MCF 10A (cell line): ENCODE data around the gene KCNG4. TPM values are rescaled to one million over a fixed set of nuclear protein-coding genes. Genes with fewer than 3 reads are reported as not detected.

ENCODE experiments used
- BruUV-seq: library from RNA; stranded (reverse); fragments of 400-500 nt; replicated peaks from 2 replicates; lab custom pipeline; 2021; lab: Mats Ljungman, UMichigan
- CTCF ChIA-PET: fragments of 300-600 bp; sonication (Branson Sonifier 250); formaldehyde crosslinking; extraction: SDS; loops from one replicate; lab custom pipeline; 2021; ENCODE audit warnings: antibody characterized with exemption, inconsistent platforms; lab: Yijun Ruan, JAX
- POLR2A ChIA-PET: fragments of 300-600, 350-650 bp; sonication (Branson Sonifier 250); formaldehyde crosslinking; extraction: SDS; loops from one replicate; lab custom pipeline; 2020; ENCODE audit warnings: antibody characterized with exemption, inconsistent platforms; lab: Yijun Ruan, JAX
- DNase-seq: peaks from one replicate; pipeline ENCODE4 v3.0.0-alpha.2; 2018; ENCODE audit not compliant: unreplicated experiment
- H3K27ac Mint-ChIP-seq: one replicate; pipeline ENCODE4 v1.8.0; 2022; ENCODE audit warnings: mild to moderate bottlenecking, low read depth, mixed read lengths; ENCODE audit not compliant: unreplicated experiment
- H3K27me3 Mint-ChIP-seq: one replicate; pipeline ENCODE4 v1.8.0; 2022; ENCODE audit warnings: mixed read lengths; ENCODE audit not compliant: insufficient read depth, unreplicated experiment
- H3K36me3 Mint-ChIP-seq: one replicate; pipeline ENCODE4 v1.8.0; 2022; ENCODE audit warnings: mild to moderate bottlenecking, moderate library complexity, mixed read lengths; ENCODE audit not compliant: insufficient read depth, unreplicated experiment
- H3K4me1 Mint-ChIP-seq: one replicate; pipeline ENCODE4 v1.8.0; 2022; ENCODE audit warnings: mixed read lengths; ENCODE audit not compliant: insufficient read depth, unreplicated experiment
- H3K4me3 Mint-ChIP-seq: one replicate; pipeline ENCODE4 v1.8.0; 2022; ENCODE audit warnings: mild to moderate bottlenecking, moderate library complexity, mixed read lengths; ENCODE audit not compliant: unreplicated experiment
- H3K9me3 Mint-ChIP-seq: one replicate; pipeline ENCODE4 v1.8.0; 2022; ENCODE audit warnings: mixed read lengths; ENCODE audit not compliant: unreplicated experiment
- intact Hi-C: fragments of 100-400 bp; cut with micrococcal nuclease; formaldehyde crosslinking; loops from 2 replicates; pipeline ENCODE4 v1.14.1; 2022
- total RNA-seq: library from RNA; stranded (reverse); gene quantifications from 2 replicates; pipeline ENCODE4 v1.2.3, GENCODE V29; 2022
- TF ChIP-seq, protein P1 (sequence below): fragments of 200-600 bp; IDR thresholded peaks from one replicate; pipeline ENCODE4 v1.8.0; 2022; ENCODE audit warnings: antibody characterized with exemption, mild to moderate bottlenecking; ENCODE audit not compliant: unreplicated experiment

Gene KCNG4
- total RNA-seq, 1 experiment from 2014 or later = not detected

DNA sequence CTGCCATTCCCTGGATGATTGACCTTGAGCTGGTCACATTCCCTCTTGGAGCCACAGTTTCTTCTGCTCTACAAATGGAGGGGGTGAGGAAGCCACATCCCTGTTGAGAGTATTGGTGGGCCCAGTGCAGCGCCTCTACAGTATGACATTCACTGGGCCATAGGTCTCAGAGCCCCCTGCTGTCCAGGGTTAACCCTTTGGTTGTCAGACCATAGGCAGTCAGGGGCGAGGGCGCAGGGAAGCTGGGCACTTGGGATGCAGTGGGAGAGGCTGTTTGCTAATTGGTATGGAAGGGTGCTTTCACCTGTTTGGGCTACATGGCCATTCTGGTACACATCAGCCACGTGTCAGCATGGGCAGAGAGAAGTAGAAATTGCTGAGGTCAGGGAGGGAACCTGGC lies 27.6 kb upstream of the KCNG4 start:
- intact Hi-C loops = no loop called here

DNA sequence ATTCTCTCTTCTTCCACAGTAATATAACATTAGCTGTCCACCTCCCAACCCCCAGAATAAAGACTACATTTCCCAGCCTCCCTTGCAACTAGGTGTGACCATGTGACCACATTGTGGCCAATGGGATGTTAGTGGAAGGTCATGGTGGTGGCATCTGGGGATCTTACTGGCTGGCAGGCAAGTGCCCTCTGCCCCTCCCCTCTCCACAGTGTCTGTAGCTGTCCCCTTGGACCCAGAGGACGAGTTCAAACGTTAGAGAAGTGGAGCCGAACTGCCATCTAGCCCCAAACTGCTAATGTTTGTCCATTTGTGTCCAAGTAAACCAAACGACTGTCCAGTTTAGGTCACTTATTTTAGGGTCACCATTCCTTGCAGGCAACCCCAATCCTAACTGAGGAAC lies 26.6 kb upstream of the KCNG4 start:
- BruUV-seq = no TSS peak
- intact Hi-C loops = no loop called here
- H3K4me3 Mint-ChIP-seq = no peak overlapping the region
- DNase-seq = peak; percentile 67
- POLR2A ChIA-PET = no interaction called here
- TF ChIP-seq, protein P1, sequence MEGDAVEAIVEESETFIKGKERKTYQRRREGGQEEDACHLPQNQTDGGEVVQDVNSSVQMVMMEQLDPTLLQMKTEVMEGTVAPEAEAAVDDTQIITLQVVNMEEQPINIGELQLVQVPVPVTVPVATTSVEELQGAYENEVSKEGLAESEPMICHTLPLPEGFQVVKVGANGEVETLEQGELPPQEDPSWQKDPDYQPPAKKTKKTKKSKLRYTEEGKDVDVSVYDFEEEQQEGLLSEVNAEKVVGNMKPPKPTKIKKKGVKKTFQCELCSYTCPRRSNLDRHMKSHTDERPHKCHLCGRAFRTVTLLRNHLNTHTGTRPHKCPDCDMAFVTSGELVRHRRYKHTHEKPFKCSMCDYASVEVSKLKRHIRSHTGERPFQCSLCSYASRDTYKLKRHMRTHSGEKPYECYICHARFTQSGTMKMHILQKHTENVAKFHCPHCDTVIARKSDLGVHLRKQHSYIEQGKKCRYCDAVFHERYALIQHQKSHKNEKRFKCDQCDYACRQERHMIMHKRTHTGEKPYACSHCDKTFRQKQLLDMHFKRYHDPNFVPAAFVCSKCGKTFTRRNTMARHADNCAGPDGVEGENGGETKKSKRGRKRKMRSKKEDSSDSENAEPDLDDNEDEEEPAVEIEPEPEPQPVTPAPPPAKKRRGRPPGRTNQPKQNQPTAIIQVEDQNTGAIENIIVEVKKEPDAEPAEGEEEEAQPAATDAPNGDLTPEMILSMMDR = no peak
- H3K27me3 Mint-ChIP-seq = no peaks in the 10 kb centered on the region
- no peaks in the 10 kb centered on the region for H3K4me1 Mint-ChIP-seq
- CTCF ChIA-PET = interaction anchor here (6.7 kb wide), 1 partner anchor 10 kb away, joined by 43 read pairs; no protein-coding TSS in a partner anchor
- no peaks in the 10 kb centered on the region for H3K36me3 Mint-ChIP-seq
- no peaks in the 10 kb centered on the region for H3K9me3 Mint-ChIP-seq
- H3K27ac Mint-ChIP-seq = no peak overlapping the region

More for the DNA sequence above, 27.6 kb upstream of the KCNG4 start:
- no TSS peak for BruUV-seq
- ChIA-PET POLR2A (no interaction called here), CTCF (interaction anchor here (0.6 to 6.7 kb wide), 2 partner anchors 9 to 355 kb away, joined by 5 to 43 read pairs; no protein-coding TSS in a partner anchor)
- Mint-ChIP-seq H3K4me1 (no peaks in the 10 kb centered on the region), H3K9me3 (no peaks in the 10 kb centered on the region), H3K27ac (no peak overlapping the region), H3K27me3 (no peaks in the 10 kb centered on the region), H3K36me3 (no peaks in the 10 kb centered on the region), H3K4me3 (no peak overlapping the region)
- DNase-seq = no peak
- TF ChIP-seq, protein P1 = no peak

DNA sequence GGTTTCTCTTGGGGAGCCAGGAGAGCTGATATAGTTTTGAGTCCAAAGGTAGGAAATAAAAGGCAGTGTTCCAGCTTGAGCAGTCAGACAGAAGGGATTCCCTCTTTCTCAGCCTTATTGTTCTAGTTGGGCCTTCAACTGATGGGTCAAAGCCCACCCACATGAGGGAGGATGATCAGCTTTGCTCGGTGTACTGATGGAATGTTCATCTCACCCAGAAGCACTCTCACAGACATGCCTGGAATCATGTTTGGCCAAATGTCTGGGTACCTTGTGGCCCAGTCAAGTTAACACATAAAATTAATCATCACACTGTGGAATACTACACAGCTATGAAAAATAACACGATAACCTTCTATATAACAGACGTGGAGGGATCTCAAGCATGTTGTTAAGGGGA lies 23.1 kb upstream of the KCNG4 start:
- Mint-ChIP-seq H3K27me3 (no peaks in the 10 kb centered on the region), H3K27ac (no peak overlapping the region), H3K36me3 (no peaks in the 10 kb centered on the region), H3K4me1 (no peaks in the 10 kb centered on the region), H3K4me3 (no peak overlapping the region), H3K9me3 (no peaks in the 10 kb centered on the region)
- CTCF ChIA-PET = interaction anchor here (0.5 to 6.7 kb wide), 3 partner anchors 13 to 76 kb away, joined by 3 to 43 read pairs (median 3); no protein-coding TSS in a partner anchor
- TF ChIP-seq, protein P1 = no peak
- no peak for DNase-seq
- no TSS peak for BruUV-seq
- POLR2A ChIA-PET = interaction anchor here (1.2 kb wide), 1 partner anchor 8 kb away, joined by 3 read pairs; no protein-coding TSS in a partner anchor
- intact Hi-C loops = no loop called here

DNA sequence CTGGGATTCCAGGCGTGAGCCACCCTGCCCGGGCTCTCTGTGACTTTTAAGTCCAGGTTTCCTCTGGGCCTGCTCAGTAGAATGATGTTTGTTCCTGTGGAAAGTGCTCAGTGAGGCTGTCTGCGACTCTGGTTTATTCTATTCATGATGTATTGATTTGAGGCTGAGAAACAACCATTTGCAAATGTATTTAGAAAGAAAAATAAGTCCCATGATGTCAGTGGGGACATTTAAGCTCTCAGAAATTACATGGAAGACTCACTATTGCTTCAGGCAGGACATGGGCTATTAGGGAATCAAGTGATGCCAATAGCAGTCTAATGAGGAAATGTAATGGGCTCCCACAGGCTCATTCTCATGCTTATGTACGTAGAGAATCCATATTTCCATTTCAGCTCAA lies 22.2 kb upstream of the KCNG4 start:
- DNase-seq = no peak
- Mint-ChIP-seq H3K36me3 (no peaks in the 10 kb centered on the region), H3K9me3 (no peaks in the 10 kb centered on the region), H3K27me3 (peaks cover 9% of the 10 kb centered on the region), H3K4me1 (no peaks in the 10 kb centered on the region), H3K4me3 (no peak overlapping the region), H3K27ac (no peak overlapping the region)
- no TSS peak for BruUV-seq
- ChIA-PET CTCF (no interaction called here), POLR2A (no interaction called here)
- TF ChIP-seq, protein P1 = no peak
- intact Hi-C loops = no loop called here
